Measurements from ENCODE around the gene FSTL5. TPM values are rescaled to one million over a fixed set of nuclear protein-coding genes. Genes with fewer than 3 reads are reported as not detected.

FSTL5 gene
- total RNA-seq, 1 experiment from 2014 or later: 1.9 TPM

GRCh38 chr4:161991811-161992210, 172.0 kb downstream of the FSTL5 start:
- no TSS peak for BruUV-seq (replicated peaks)
- no peaks in the 10 kb centered on the region for H3K36me3 Mint-ChIP-seq (ENCODE audit: insufficient read depth, unreplicated experiment)
- H3K4me1 Mint-ChIP-seq (ENCODE audit: low read depth, unreplicated experiment): no peaks in the 10 kb centered on the region
- peaks cover 3% of the 10 kb centered on the region for H3K27me3 Mint-ChIP-seq (ENCODE audit: insufficient read depth, unreplicated experiment)
- POLR2A ChIA-PET: no interaction called here
- intact Hi-C loops (cut with micrococcal nuclease; ENCODE audit: unreplicated experiment): no loop called here
- no peak overlapping the region for H3K4me3 Mint-ChIP-seq (ENCODE audit: unreplicated experiment)
- H3K4me3 ChIP-seq (ENCODE audit: low read depth, low read length): no peak overlapping the region
- no peaks in the 10 kb centered on the region for H3K4me1 ChIP-seq
- H3K9me3 Mint-ChIP-seq (ENCODE audit: unreplicated experiment): no peaks in the 10 kb centered on the region
- DNase-seq: no peak
- CTCF ChIA-PET: no interaction called here
- H3K36me3 ChIP-seq (ENCODE audit: control insufficient read depth, insufficient read depth, low read length): no peaks in the 10 kb centered on the region
- no peaks in the 10 kb centered on the region for H3K9me3 ChIP-seq
- H3K27ac Mint-ChIP-seq (ENCODE audit: unreplicated experiment): no peak overlapping the region
- no peaks in the 10 kb centered on the region for H3K27me3 ChIP-seq (replicated peaks; ENCODE audit: control insufficient read depth, insufficient read depth, low read length)
- TF ChIP-seq CTCF (IDR thresholded peaks at IDR 0.05; ENCODE audit: insufficient read depth in 1 of 2, low read depth in 1 of 2, low read length in 1 of 2, severe bottlenecking in 1 of 2, unreplicated experiment in 1 of 2): no peak

- Mint-ChIP-seq H3K4me3 (ENCODE audit: unreplicated experiment) (no peak overlapping the region), H3K27me3 (ENCODE audit: insufficient read depth, unreplicated experiment) (peaks cover 3% of the 10 kb centered on the region), H3K4me1 (ENCODE audit: low read depth, unreplicated experiment) (no peaks in the 10 kb centered on the region), H3K9me3 (ENCODE audit: unreplicated experiment) (no peaks in the 10 kb centered on the region), H3K36me3 (ENCODE audit: insufficient read depth, unreplicated experiment) (no peaks in the 10 kb centered on the region), H3K27ac (ENCODE audit: unreplicated experiment) (no peak overlapping the region)
- intact Hi-C loops (cut with micrococcal nuclease; ENCODE audit: unreplicated experiment): no loop called here
- H3K36me3 ChIP-seq (ENCODE audit: control insufficient read depth, insufficient read depth, low read length): no peaks in the 10 kb centered on the region
- H3K4me3 ChIP-seq (ENCODE audit: low read depth, low read length): no peak overlapping the region
- ChIA-PET CTCF (no interaction called here), POLR2A (no interaction called here)
- DNase-seq: no peak
- no peaks in the 10 kb centered on the region for H3K9me3 ChIP-seq
- no peaks in the 10 kb centered on the region for H3K27me3 ChIP-seq (replicated peaks; ENCODE audit: control insufficient read depth, insufficient read depth, low read length)
- TF ChIP-seq CTCF (IDR thresholded peaks at IDR 0.05; ENCODE audit: insufficient read depth in 1 of 2, low read depth in 1 of 2, low read length in 1 of 2, severe bottlenecking in 1 of 2, unreplicated experiment in 1 of 2): no peak
- no peaks in the 10 kb centered on the region for H3K4me1 ChIP-seq
- BruUV-seq (replicated peaks): no TSS peak
Observed at GRCh38 chr4:161990721-161991120, 173.1 kb downstream of the FSTL5 start.

- Mint-ChIP-seq H3K9me3 (ENCODE audit: unreplicated experiment) (no peaks in the 10 kb centered on the region), H3K36me3 (ENCODE audit: insufficient read depth, unreplicated experiment) (no peaks in the 10 kb centered on the region), H3K27ac (ENCODE audit: unreplicated experiment) (no peak overlapping the region), H3K4me1 (ENCODE audit: low read depth, unreplicated experiment) (no peaks in the 10 kb centered on the region), H3K27me3 (ENCODE audit: insufficient read depth, unreplicated experiment) (peaks cover 3% of the 10 kb centered on the region), H3K4me3 (ENCODE audit: unreplicated experiment) (no peak overlapping the region)
- ChIA-PET CTCF (no interaction called here), POLR2A (no interaction called here)
- DNase-seq: no peak
- Histone ChIP-seq H3K9me3 (no peaks in the 10 kb centered on the region), H3K27me3 (replicated peaks; ENCODE audit: control insufficient read depth, insufficient read depth, low read length) (no peaks in the 10 kb centered on the region), H3K4me3 (ENCODE audit: low read depth, low read length) (no peak overlapping the region), H3K4me1 (no peaks in the 10 kb centered on the region), H3K36me3 (ENCODE audit: control insufficient read depth, insufficient read depth, low read length) (no peaks in the 10 kb centered on the region)
- no peak for TF ChIP-seq CTCF (IDR thresholded peaks at IDR 0.05; ENCODE audit: insufficient read depth in 1 of 2, low read depth in 1 of 2, low read length in 1 of 2, severe bottlenecking in 1 of 2, unreplicated experiment in 1 of 2)
- intact Hi-C loops (cut with micrococcal nuclease; ENCODE audit: unreplicated experiment): no loop called here
- no TSS peak for BruUV-seq (replicated peaks)
Observed at GRCh38 chr4:161988946-161989345, 174.9 kb downstream of the FSTL5 start.
